Cerebellar nuclear complex (tissue), 1 donor: Measurements from ENCODE around the gene SUGP2.
"Not testable (repeated sequence)": the region's sequence is repeated elsewhere in the genome, so short reads cannot be mapped to it uniquely, and the experiment has no call there.

ENCODE experiments used
- DNase-seq, 2 experiments: peaks; one replicate each; lab custom pipeline; 2025; lab: John Stamatoyannopoulos, UW

Gene SUGP2

DNA sequence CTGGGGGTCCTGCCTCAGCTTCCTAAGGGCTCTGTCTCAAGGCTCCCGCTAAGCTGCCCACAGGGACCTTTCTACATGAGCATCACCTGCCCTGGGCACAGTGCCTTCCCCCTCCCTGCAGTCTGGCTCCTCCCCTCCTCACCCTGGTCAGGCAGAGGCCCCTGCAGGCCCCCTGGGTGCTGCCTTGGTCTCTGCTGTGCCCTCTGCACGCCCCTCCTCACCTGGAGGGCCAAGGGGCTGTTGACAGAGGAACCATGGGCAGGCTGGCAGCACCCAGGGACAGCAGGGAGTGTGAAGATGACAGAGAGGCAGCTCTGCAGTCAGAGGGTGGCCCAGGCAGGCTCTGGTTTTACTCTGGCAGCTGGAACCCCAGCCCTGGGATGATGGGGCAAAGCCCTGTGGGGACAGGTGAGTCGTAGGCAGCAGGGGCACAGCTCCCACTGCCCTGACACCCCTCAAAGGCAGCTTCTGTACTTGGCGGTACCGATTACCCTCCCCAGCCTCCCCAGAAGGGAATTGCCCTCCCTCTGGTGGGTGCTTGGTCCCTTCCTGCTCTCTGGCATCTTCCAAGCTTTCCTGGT, 43.1 kb downstream of the SUGP2 start:
- no peak for DNase-seq

DNA sequence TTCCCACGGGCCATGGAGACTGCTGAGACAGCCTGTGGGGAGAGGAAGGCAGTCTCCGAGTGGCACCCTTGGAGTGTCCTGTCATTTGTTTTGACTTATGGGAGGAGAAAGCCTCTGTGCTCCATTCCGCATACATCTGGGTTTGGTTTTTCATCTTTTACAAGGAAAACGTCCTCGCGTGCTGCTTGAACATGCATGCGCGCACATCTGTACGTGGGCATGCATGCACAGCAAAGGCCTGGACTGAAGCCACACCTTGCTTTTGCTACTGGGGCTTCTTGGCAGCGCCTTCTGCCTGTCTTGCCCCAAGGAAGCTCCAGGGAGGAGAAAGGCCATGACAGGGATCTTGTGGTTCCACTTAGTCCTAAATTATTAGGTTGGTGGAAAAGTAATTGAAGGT, 44.0 kb downstream of the SUGP2 start:
- no peak for DNase-seq

DNA sequence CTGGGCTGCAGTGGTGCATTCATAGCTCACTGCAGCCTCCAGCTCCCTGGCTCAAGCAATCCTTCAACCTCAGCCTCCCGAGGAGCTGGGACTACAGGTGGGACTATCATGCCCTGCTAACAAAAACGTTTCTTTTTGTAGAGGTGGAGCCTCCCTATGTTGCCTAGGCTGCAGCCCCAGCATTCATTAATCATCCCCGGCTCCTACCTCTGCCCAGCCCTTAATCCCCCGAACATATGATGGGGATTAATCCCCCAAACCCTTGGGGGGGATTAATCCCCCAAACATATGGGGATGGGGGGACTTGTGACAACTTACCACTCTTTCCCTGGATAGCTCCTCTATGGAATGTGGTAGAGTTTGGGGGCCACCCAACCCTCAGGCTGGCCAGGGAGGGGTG, 45.9 kb downstream of the SUGP2 start:
- no peak for DNase-seq

GRCh38 chr19:18985257-18985656, 48.1 kb downstream of the SUGP2 start:
- DNase-seq = no peak

- no peak for DNase-seq
Observed at GRCh38 chr19:18984251-18984650, 49.1 kb downstream of the SUGP2 start.

DNA sequence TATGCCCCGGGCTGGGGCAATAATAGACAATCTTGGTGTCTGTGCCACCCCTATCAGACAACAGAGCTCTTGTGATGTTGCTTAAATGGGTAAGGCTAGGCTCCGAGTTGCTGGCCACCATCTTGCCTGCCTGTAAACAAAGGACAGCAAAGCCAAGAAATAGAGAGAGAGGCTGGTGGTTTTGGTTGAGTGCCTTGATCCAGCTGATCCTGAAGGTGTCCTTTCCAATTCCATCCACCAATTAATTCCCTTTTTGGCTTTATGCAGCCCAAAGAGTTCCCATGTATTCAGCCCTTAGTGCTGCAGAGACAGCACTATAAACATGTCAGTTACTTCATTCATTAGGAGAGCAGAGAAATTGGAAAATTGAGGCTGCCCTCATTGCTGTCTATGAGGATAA, 50.6 kb downstream of the SUGP2 start:
- no peak for DNase-seq

- no peak for DNase-seq
Observed at GRCh38 chr19:18980432-18981020, 52.8 kb downstream of the SUGP2 start.

- no peak for DNase-seq
Observed at GRCh38 chr19:18978616-18979015, 54.7 kb downstream of the SUGP2 start.

GRCh38 chr19:18975869-18976268, 57.4 kb downstream of the SUGP2 start:
- no peak for DNase-seq

GRCh38 chr19:18975011-18975410, 58.3 kb downstream of the SUGP2 start:
- DNase-seq = no peak

DNA sequence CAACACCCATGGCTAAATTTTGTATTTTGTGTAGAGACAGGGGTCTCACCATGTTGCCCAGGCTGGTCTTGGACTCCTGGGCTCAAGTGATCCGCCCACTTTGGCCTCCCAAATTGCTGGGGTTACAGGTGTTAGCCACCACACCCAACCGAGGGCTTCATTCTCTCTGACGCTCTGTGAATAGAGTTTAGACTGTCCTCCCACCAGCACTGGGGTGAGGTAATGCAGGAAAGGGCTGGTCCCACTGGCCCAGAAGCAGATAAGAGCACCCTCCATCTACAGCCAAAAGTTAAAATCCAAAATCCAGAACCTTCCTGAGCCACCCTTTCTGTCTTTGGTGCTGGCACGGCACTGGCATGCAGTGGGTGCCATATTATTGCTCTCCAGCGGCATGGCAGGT, 60.5 kb downstream of the SUGP2 start:
- no peak for DNase-seq

DNA sequence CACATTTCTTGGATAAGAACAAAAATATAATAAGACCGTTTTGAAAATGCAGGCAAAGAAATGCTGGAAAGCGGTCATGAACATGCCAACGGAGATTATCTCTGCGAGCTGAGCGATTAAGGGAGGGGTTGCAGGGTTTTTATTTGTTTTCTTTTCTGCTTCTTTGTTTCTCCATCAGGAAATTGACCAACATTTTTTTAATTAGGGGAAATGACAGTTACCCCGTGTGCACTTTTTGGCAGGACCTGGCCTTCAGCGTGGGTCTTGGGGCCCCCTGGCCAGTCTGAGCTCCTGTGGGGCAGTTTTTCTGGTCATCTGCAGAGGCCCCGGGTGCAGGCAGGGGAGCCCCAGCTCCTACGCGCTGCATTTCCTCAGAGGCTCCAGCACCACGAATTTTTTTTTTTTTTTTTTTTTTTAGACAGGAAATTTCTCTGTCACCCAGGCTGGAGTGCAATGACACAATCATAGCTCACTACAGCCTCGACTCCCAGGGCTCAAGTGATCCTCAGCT, 61.0 kb downstream of the SUGP2 start:
- DNase-seq = no peak

DNA sequence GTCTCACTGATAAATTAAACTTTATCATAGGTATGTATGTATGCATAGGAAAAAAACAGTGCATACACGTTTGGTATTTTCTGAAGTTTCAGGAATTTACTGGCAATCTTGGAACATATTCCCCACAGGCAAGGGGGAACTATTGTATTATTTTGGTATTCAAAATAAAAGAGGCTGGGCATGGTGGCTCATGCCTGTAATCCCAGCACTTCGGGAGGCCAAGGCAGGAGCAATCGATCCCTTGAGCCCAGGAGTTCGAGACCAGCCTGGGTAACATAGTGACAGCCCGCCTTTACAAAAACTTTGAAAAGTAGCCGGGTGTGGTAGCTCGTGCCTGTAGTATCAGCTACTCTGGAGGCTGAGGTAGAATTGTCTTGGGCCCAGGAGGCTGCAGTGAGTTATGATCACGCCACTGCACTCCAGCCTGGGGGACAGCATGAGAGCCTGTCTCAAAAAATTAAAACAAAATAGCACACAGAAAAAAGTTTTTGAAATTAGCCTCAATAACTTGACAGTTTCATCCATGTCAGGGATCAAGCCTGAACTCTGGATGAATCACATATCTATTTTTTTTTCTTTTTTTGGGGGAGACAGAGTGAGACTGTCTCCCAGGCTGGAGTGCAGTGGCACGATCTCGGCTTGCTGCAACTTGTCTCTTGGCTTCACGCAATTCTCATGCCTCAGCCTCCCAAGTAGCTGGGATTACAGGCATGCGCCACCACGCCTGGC, 63.2 kb downstream of the SUGP2 start:
- no peak for DNase-seq

DNA sequence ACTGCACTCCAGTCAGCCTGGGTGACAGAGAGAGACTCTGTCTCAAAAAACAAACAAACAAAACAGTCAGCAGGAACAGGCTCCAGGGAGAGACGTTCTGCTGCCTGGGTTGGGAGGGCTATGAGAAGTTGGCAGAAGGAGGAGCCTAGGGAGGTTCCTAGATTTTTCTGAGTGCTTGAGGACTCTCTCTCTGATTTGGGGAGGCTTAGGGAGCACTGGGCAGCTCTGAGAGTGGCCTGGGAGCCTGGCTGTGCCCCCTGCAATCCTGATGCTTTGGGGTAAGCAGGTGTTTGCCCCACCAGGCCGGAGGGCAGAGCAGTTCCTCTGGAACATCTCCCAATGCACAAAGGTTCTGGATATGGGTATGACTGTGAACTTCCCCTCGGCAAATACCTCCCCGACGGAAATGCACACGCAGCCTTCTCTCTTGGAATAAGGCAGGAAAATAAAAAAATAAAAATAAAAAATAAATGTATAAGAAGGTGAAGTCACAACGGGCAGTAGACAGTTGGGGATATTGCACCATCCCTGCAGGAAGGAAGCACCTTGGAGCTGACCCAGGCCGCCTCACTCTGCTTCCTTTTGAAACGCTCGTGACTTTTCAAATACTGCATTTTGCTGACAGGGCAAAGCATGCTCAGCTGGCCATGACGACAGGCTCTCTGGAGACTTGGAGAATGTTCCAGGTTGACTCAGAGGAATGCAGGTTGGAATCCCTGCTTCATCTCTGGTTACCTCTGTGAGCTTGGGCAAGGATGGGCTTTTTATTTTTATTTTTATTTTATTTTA, 65.8 kb downstream of the SUGP2 start:
- DNase-seq = no peak

DNA sequence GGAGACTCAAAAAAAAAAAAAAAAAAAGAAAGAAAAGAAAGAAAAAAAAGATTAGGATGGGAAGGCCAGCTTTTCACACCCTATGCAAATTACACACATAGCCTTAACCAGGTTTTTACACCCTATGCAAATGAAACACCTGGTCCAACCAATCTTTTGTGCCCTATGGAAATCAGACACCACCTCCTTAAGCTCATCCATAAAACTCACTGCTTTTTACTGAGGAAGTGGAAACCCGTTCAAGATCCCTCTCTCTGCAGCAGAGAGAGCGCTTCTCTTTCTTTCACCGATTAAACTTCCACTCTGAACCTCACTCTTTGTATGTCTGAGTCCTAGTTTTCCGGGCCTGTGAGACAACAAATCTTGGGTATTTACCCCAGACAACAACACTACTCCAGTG, 67.0 kb downstream of the SUGP2 start:
- no peak for DNase-seq

DNA sequence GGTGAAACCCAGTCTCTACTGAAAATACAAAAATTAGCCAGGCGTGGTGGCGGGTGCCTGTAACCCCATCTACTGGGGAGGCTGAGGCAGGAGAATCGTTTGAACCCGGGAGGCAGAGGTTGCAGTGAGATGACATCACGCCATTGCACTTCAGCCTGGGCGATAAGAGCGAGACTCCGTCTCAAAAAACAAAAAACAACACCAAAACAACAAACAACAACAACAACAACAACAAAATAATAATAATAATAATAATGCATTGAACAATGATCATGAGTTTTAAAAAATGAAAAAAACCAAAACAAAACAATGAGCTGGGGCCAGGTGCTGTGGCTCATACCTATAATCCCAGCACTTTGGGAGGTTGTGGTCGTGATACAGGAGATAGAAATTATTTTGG, 69.2 kb downstream of the SUGP2 start:
- no peak for DNase-seq

DNA sequence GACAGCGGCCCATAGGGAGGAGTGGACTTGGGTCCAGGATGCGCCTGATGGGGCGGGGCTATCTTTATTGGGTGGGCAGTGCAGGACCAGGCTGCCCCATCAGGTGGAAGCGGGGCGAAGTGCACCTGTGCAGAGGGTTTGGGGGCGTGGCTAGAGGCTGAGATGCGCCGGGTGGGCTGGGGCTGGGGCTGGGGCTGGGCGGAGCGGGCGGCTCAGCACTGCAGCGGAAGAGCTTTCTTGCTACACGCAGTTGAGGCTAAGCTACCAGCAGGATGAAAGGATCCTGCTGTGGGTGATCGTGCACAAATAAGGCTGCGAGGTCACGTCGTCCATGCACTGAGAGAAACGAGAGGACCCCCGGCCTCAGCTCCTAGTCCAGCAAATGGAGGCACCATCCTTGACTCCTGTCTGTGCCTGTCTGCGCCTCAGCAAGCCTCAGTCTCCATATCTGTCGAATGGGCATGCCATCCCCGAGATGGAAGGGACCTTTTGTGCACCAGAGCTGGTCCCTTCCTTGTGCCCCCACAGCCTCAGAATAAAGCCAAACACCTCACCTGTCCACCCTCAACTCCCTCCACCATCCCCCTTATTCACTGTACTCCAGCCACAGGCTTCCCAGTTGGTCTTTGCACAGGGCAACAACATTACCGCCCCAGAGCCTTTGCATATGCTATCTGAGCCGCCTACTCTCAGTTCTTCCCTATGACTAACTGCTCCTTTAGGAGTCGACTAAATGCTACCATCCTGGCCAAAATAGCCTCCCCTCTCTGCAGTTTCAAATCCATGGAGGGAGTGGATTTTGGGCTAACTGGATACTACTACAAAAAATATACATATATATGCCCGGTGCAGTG, 71.3 kb downstream of the SUGP2 start:
- DNase-seq = no peak

GRCh38 chr19:18960370-18960769, 72.9 kb downstream of the SUGP2 start:
- DNase-seq = no peak

- no peak for DNase-seq
Observed at GRCh38 chr19:18955042-18955441, 78.3 kb downstream of the SUGP2 start.

DNA sequence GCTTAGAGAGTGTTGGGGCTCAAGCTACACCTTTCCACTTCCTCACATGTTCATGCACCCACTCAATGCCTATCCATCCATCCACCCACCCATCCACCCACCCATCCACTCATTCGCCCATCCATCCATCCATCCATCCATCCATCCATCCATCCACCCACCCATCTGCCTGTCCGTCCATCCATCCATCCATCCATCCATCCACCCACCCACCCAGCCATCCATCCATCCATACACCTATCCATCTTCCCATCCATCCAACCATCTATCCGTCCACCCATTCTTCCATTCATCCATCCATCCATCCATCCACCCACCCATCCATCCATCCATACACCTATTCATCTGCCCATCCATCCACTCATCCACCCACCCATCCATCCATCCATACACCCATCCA, 79.2 kb downstream of the SUGP2 start:
- no peak for DNase-seq

DNA sequence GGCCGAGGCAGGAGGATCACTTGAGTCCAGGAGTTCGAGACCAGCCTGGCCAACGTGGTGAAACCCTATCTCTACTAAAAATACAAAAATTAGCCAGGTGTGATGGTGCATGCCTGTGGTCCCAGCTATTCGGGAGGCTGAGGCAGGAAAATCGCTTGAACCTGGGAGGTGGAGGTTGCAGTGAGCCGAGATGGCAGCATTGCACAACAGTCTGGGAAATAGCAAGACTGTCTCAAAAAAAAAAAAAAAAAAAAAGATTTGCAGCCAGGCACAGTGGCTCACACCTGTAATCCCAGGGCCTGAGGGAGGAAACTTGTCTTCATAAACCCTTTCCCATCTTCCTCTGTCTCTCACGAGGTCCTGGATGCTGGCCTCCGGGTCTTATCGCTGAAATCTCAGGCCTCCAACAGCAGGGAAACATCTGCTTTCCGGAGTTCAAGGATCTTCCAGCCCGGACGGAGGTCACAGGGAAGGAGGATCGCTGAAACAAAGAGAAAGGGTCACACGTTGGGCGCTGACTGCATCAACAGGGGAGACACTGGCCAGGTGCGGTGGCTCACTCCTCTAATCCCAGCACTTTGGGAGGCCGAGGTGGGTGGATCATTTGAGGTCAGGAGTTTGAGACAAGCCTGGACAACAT, 80.8 kb downstream of the SUGP2 start:
- not testable (repeated sequence) for DNase-seq
